Testis (tissue), 2 donors: ENCODE data around the gene FOXN3.

ENCODE experiments used
- POLR2A ChIP-seq: fragments of 450-650 bp; IDR thresholded peaks from one replicate; pipeline ENCODE4 v1.6.1; 2017; ENCODE audit warnings: antibody characterized with exemption, mild to moderate bottlenecking, moderate library complexity
- TF ChIP-seq, protein P1 (sequence below), 3 experiments: fragments of 450-650 bp in 2 of 3; fragments of 200-600 bp in 1 of 3; sonication (generic) in 1 of 3; IDR thresholded peaks; one replicate each; pipeline ENCODE4 v1.5.1; 2016 to 2019; ENCODE audit warnings: antibody characterized with exemption in 3 of 3, mild to moderate bottlenecking in 2 of 3, moderate library complexity in 1 of 3

DNA sequence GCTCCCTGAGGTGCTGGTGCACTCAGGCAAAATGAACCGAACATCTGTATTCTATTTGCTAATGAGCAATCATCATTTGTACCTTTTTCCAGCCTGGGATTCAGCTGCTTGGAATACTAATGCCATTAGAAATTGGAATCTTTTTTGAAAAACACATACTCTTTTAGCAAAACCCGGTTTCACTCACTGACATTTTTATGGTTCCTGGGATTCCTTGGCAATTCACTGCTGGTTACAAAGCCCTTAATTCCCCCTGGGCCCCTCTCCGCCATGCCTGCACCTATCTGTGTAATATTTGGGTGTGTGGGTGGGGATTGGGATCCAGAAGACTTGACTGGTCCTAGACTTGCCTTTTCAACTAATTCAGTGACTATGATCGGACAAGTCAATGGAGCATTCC is 199.1 kb downstream of the FOXN3 start:
- TF ChIP-seq, protein P1, sequence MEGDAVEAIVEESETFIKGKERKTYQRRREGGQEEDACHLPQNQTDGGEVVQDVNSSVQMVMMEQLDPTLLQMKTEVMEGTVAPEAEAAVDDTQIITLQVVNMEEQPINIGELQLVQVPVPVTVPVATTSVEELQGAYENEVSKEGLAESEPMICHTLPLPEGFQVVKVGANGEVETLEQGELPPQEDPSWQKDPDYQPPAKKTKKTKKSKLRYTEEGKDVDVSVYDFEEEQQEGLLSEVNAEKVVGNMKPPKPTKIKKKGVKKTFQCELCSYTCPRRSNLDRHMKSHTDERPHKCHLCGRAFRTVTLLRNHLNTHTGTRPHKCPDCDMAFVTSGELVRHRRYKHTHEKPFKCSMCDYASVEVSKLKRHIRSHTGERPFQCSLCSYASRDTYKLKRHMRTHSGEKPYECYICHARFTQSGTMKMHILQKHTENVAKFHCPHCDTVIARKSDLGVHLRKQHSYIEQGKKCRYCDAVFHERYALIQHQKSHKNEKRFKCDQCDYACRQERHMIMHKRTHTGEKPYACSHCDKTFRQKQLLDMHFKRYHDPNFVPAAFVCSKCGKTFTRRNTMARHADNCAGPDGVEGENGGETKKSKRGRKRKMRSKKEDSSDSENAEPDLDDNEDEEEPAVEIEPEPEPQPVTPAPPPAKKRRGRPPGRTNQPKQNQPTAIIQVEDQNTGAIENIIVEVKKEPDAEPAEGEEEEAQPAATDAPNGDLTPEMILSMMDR (IDR thresholded peaks at IDR 0.05): no peak
- no peak for TF ChIP-seq POLR2A
